ENCODE results near the gene SEC16B. TPM values are rescaled to one million over a fixed set of nuclear protein-coding genes. Genes with fewer than 3 reads are reported as not detected.

SEC16B gene
- total RNA-seq, 2 experiments from 2014 or later = not detected

DNA sequence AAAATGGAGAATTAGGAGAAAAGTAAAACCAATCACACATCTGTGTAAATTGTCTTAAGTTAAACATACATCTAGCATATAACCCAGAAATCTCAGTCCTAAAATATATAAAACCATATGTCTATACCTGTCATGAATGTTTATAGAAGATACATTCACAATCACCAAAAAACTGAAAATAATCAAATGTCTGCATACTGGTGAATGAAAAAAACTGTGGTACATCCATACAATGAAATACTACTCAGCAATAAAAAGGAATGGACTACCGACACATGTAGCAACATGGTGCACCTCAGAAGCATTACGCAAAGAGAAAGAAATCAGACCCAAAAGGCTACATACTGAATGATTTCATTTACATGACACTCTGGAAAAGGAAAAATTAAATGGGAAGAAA, 47.7 kb upstream of the SEC16B start:
- H3K9me2 ChIP-seq (ENCODE audit: insufficient read depth, low read length) = no peaks in the 10 kb centered on the region
- no peaks in the 10 kb centered on the region for H3K36me3 ChIP-seq (ENCODE audit: insufficient read depth, low read length)
- H3K9me3 ChIP-seq (ENCODE audit: low read length) = 0 out of 2 replicates have a peak, but pooled peaks cover 4% of the 10 kb centered on the region
- no peak for DNase-seq (ENCODE audit: low spot score)
- no peaks in the 10 kb centered on the region for H3K79me2 ChIP-seq (ENCODE audit: insufficient read depth, low read depth, low read length)
- H3K4me2 ChIP-seq (ENCODE audit: low read length) = no peak overlapping the region
- TF ChIP-seq, protein P1, sequence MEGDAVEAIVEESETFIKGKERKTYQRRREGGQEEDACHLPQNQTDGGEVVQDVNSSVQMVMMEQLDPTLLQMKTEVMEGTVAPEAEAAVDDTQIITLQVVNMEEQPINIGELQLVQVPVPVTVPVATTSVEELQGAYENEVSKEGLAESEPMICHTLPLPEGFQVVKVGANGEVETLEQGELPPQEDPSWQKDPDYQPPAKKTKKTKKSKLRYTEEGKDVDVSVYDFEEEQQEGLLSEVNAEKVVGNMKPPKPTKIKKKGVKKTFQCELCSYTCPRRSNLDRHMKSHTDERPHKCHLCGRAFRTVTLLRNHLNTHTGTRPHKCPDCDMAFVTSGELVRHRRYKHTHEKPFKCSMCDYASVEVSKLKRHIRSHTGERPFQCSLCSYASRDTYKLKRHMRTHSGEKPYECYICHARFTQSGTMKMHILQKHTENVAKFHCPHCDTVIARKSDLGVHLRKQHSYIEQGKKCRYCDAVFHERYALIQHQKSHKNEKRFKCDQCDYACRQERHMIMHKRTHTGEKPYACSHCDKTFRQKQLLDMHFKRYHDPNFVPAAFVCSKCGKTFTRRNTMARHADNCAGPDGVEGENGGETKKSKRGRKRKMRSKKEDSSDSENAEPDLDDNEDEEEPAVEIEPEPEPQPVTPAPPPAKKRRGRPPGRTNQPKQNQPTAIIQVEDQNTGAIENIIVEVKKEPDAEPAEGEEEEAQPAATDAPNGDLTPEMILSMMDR (conservative IDR thresholded peaks at IDR 0.05; ENCODE audit: low read length) = no peak
- TF ChIP-seq EZH2phosphoT487 (IDR thresholded peaks at IDR 0.05; ENCODE audit: borderline replicate concordance, low read depth, low read length) = no peak
- BruUV-seq (replicated peaks) = no TSS peak
- no peaks in the 10 kb centered on the region for H4K20me1 ChIP-seq (ENCODE audit: insufficient read depth, low read length)
- no peak overlapping the region for H2AFZ ChIP-seq (ENCODE audit: low read length)
- intact Hi-C loops (cut with micrococcal nuclease; ENCODE audit: unreplicated experiment) = no loop called here
- no peak overlapping the region for H3K27ac ChIP-seq (ENCODE audit: low read depth, low read length, poor library complexity, severe bottlenecking)
- CTCF ChIA-PET (ENCODE audit: unreplicated experiment) = no interaction called here
- no peak overlapping the region for H3K4me3 ChIP-seq (ENCODE audit: low read depth, low read length, poor library complexity, severe bottlenecking)
- POLR2A ChIA-PET = no interaction called here
- H3K4me1 ChIP-seq (ENCODE audit: insufficient read depth, low read length, poor library complexity, severe bottlenecking) = no peaks in the 10 kb centered on the region

DNA sequence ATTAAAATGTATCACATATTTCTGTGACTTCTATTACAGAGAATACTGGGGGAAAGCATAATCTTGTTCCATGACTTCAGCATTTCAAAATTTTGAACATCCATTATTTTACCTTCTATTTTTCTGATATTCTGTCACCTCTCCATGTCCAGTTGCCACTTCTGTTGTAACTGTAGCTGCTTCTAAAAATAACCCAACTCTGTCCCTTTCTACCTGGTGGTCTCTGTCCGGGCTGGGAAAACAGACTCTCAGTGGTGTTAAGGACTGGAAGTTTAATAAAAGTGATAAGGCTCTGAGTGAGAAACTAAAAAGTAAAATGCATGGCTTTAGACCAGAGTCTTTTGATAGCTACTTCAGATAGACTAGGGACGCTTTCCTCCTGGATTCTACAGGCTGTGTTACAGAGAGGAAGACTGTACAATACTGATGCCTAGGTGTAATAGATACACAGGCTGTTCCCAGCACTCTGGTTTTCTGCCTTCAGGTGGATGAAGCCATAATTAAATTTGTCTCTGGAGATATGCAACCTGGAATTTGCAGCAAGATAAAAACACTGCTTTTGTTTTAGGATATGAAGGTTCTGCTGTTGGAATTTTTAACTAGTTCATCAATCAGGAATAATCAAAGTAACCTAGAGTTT, 42.1 kb upstream of the SEC16B start:
- DNase-seq (ENCODE audit: low spot score) = no peak
- no peak overlapping the region for H3K4me2 ChIP-seq (ENCODE audit: low read length)
- H3K4me3 ChIP-seq (ENCODE audit: low read depth, low read length, poor library complexity, severe bottlenecking) = no peak overlapping the region
- H3K9me2 ChIP-seq (ENCODE audit: insufficient read depth, low read length) = no peaks in the 10 kb centered on the region
- no peaks in the 10 kb centered on the region for H3K36me3 ChIP-seq (ENCODE audit: insufficient read depth, low read length)
- H2AFZ ChIP-seq (ENCODE audit: low read length) = no peak overlapping the region
- 0 out of 2 replicates have a peak, but pooled peaks cover under 1% of the 10 kb centered on the region for H3K9me3 ChIP-seq (ENCODE audit: low read length)
- H3K4me1 ChIP-seq (ENCODE audit: insufficient read depth, low read length, poor library complexity, severe bottlenecking) = no peaks in the 10 kb centered on the region
- ChIA-PET POLR2A (interaction anchor here (0.7 kb wide), 1 partner anchor 134 kb away, joined by 3 read pairs; no protein-coding TSS in a partner anchor), CTCF (ENCODE audit: unreplicated experiment) (no interaction called here)
- BruUV-seq (replicated peaks) = no TSS peak
- intact Hi-C loops (cut with micrococcal nuclease; ENCODE audit: unreplicated experiment) = no loop called here
- H3K27ac ChIP-seq (ENCODE audit: low read depth, low read length, poor library complexity, severe bottlenecking) = no peak overlapping the region
- H4K20me1 ChIP-seq (ENCODE audit: insufficient read depth, low read length) = no peaks in the 10 kb centered on the region
- H3K79me2 ChIP-seq (ENCODE audit: insufficient read depth, low read depth, low read length) = no peaks in the 10 kb centered on the region
- TF ChIP-seq EZH2phosphoT487 (IDR thresholded peaks at IDR 0.05; ENCODE audit: borderline replicate concordance, low read depth, low read length) = no peak
- TF ChIP-seq, protein P1 (conservative IDR thresholded peaks at IDR 0.05; ENCODE audit: low read length) = no peak

DNA sequence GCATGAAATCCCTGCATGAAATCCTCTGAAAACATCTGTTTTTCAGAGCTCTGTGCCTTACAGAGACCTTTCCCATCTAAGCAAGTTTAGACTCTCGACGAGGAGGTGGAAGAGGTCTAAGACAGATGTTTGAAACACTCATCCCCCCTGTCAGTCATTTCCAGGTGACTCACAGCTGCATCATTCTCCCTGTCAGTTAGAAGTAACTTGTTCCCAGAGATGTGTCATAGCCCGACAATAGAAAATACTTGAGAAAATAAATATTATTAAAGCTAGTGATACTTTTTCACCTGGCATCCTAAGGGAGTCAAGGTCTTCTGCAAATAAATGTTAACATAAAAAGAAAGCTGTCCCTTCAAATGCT, 41.6 kb upstream of the SEC16B start:
- BruUV-seq (replicated peaks) = no TSS peak
- H4K20me1 ChIP-seq (ENCODE audit: insufficient read depth, low read length) = no peaks in the 10 kb centered on the region
- H3K9me3 ChIP-seq (ENCODE audit: low read length) = no peaks in the 10 kb centered on the region
- POLR2A ChIA-PET = interaction anchor here (0.7 kb wide), 1 partner anchor 134 kb away, joined by 3 read pairs; no protein-coding TSS in a partner anchor
- H3K9me2 ChIP-seq (ENCODE audit: insufficient read depth, low read length) = no peaks in the 10 kb centered on the region
- H3K4me3 ChIP-seq (ENCODE audit: low read depth, low read length, poor library complexity, severe bottlenecking) = no peak overlapping the region
- H3K79me2 ChIP-seq (ENCODE audit: insufficient read depth, low read depth, low read length) = no peaks in the 10 kb centered on the region
- no peak overlapping the region for H2AFZ ChIP-seq (ENCODE audit: low read length)
- CTCF ChIA-PET (ENCODE audit: unreplicated experiment) = no interaction called here
- H3K4me1 ChIP-seq (ENCODE audit: insufficient read depth, low read length, poor library complexity, severe bottlenecking) = no peaks in the 10 kb centered on the region
- no peak overlapping the region for H3K4me2 ChIP-seq (ENCODE audit: low read length)
- H3K27ac ChIP-seq (ENCODE audit: low read depth, low read length, poor library complexity, severe bottlenecking) = no peak overlapping the region
- TF ChIP-seq, protein P1 (conservative IDR thresholded peaks at IDR 0.05; ENCODE audit: low read length) = no peak
- TF ChIP-seq EZH2phosphoT487 (IDR thresholded peaks at IDR 0.05; ENCODE audit: borderline replicate concordance, low read depth, low read length) = no peak
- DNase-seq (ENCODE audit: low spot score) = no peak
- intact Hi-C loops (cut with micrococcal nuclease; ENCODE audit: unreplicated experiment) = no loop called here
- H3K36me3 ChIP-seq (ENCODE audit: insufficient read depth, low read length) = no peaks in the 10 kb centered on the region

Measured in OCI-LY7 (cell line).